OCI-LY3 (cell line): Measurements from ENCODE around the gene SCLY.

Source experiments
- H2AFZ ChIP-seq: fragments of 200-600, 300-600 bp; shearing (Covaris generic); 2 replicates; pipeline ENCODE4 v1.6.0; 2014; ENCODE audit warnings: antibody characterized with exemption, low read depth, low read length
- H3K27ac ChIP-seq: fragments of 200-600, 300-600 bp; sonication (generic); 2 replicates; pipeline ENCODE4 v1.5.1; 2014; ENCODE audit warnings: mild to moderate bottlenecking, low read length, moderate library complexity, mixed read lengths
- H3K27me3 ChIP-seq: fragments of 200-600, 300-600 bp; sonication (generic); 2 replicates; pipeline ENCODE4 v1.6.1; 2014; ENCODE audit warnings: low read depth, low read length, mixed read lengths
- H3K36me3 ChIP-seq: fragments of 200-600, 300-600 bp; sonication (generic); replicated peaks from 2 replicates; pipeline ENCODE3; 2014; ENCODE audit warnings: low read depth, low read length, mixed read lengths
- H3K4me1 ChIP-seq: fragments of 300-600, 200-600 bp; sonication (generic); 2 replicates; pipeline ENCODE4 v1.6.1; 2014; ENCODE audit warnings: low read length, mixed read lengths
- H3K4me2 ChIP-seq: fragments of 200-600, 300-600 bp; sonication (generic); 2 replicates; pipeline ENCODE4 v1.6.1; 2014; ENCODE audit warnings: low read length, mixed read lengths
- H3K4me3 ChIP-seq: fragments of 300-600, 200-600 bp; sonication (generic); 2 replicates; pipeline ENCODE4 v1.5.1; 2014; ENCODE audit warnings: antibody characterized with exemption, mild to moderate bottlenecking, low read length, moderate library complexity
- H3K79me2 ChIP-seq: fragments of 300-600, 200-600 bp; shearing (Covaris generic); 2 replicates; pipeline ENCODE4 v1.6.1; 2014; ENCODE audit warnings: mild to moderate bottlenecking, low read length, mixed read lengths
- H3K9ac ChIP-seq: fragments of 300-600, 200-600 bp; shearing (Covaris generic); 2 replicates; pipeline ENCODE4 v1.6.0; 2014; ENCODE audit warnings: mild to moderate bottlenecking, low read length, moderate library complexity
- H3K9me3 ChIP-seq: fragments of 200-600, 300-600 bp; shearing (Covaris generic); 2 replicates; pipeline ENCODE4 v1.6.1; 2014; ENCODE audit warnings: low read length, mixed read lengths; ENCODE audit not compliant: insufficient read depth
- H4K20me1 ChIP-seq: fragments of 200-600, 300-600 bp; sonication (generic); 2 replicates; pipeline ENCODE4 v1.6.1; 2016; ENCODE audit warnings: low read length, mixed read lengths; ENCODE audit not compliant: insufficient read depth
- EZH2phosphoT487 ChIP-seq: fragments of 200-600 bp; shearing (Covaris generic); IDR thresholded peaks from 2 replicates; pipeline ENCODE4 v1.6.1; 2018; ENCODE audit warnings: antibody characterized with exemption, mixed run types, low read depth
- TF ChIP-seq, protein P1 (sequence below): fragments of 200-600, 300-600 bp; sonication (generic); IDR thresholded peaks from 2 replicates; pipeline ENCODE4 v1.5.1; 2014; ENCODE audit warnings: antibody characterized with exemption, low read length, low read depth

Gene SCLY

DNA sequence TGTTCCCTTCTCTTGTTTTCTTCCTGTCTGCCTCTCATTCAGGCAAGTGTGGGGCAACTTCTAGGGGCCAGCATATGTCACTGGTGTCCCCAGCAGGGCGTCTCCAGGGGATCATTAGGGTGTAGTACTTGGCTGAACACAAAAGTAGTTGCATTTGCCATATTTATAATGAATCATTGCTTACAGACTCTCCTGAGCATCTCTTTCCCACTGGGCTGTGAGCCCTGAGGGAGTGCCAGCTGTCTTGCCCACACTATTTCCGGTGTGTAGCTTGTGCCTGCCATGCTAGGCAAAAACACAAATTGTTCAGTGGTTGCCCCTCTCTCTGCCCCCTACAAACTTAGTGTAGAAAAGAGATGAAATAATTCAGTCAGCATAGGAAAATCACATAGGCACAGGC is 40.8 kb upstream of the SCLY start:
- Histone ChIP-seq H3K79me2 (no peaks in the 10 kb centered on the region), H3K4me3 (no peak overlapping the region), H3K4me2 (no peak overlapping the region), H3K36me3 (no peaks in the 10 kb centered on the region), H4K20me1 (no peaks in the 10 kb centered on the region), H3K27ac (no peak overlapping the region), H3K9ac (no peak overlapping the region), H3K27me3 (no peaks in the 10 kb centered on the region), H3K4me1 (no peaks in the 10 kb centered on the region), H3K9me3 (no peaks in the 10 kb centered on the region), H2AFZ (no peak overlapping the region)
- no peak for TF ChIP-seq EZH2phosphoT487

DNA sequence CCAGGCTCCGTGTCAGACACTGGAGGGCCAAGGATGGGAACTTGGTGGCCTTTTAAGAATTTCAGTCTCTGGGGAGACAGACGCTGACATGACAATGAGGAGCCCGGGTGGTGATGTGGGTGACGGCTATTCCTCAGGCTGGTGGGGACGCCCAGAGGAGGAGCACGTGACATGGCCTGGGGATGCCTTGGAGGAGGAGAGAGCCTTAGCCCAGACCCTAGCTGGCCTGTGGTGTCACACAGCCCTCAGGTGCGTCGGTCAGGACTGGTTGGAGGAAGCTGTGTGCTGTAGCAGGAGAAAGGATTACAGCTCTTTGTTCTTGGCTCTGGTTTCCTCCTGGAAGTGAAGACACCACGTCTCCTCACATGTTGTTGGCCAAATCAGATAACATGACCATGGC is 40.0 kb upstream of the SCLY start:
- Histone ChIP-seq H3K27me3 (no peaks in the 10 kb centered on the region), H3K79me2 (no peaks in the 10 kb centered on the region), H4K20me1 (no peaks in the 10 kb centered on the region), H3K4me3 (no peak overlapping the region), H3K27ac (no peak overlapping the region), H2AFZ (no peak overlapping the region), H3K9me3 (no peaks in the 10 kb centered on the region), H3K4me2 (no peak overlapping the region), H3K4me1 (no peaks in the 10 kb centered on the region), H3K9ac (no peak overlapping the region), H3K36me3 (no peaks in the 10 kb centered on the region)
- TF ChIP-seq, protein P1, sequence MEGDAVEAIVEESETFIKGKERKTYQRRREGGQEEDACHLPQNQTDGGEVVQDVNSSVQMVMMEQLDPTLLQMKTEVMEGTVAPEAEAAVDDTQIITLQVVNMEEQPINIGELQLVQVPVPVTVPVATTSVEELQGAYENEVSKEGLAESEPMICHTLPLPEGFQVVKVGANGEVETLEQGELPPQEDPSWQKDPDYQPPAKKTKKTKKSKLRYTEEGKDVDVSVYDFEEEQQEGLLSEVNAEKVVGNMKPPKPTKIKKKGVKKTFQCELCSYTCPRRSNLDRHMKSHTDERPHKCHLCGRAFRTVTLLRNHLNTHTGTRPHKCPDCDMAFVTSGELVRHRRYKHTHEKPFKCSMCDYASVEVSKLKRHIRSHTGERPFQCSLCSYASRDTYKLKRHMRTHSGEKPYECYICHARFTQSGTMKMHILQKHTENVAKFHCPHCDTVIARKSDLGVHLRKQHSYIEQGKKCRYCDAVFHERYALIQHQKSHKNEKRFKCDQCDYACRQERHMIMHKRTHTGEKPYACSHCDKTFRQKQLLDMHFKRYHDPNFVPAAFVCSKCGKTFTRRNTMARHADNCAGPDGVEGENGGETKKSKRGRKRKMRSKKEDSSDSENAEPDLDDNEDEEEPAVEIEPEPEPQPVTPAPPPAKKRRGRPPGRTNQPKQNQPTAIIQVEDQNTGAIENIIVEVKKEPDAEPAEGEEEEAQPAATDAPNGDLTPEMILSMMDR = no peak
- TF ChIP-seq EZH2phosphoT487 = no peak

DNA sequence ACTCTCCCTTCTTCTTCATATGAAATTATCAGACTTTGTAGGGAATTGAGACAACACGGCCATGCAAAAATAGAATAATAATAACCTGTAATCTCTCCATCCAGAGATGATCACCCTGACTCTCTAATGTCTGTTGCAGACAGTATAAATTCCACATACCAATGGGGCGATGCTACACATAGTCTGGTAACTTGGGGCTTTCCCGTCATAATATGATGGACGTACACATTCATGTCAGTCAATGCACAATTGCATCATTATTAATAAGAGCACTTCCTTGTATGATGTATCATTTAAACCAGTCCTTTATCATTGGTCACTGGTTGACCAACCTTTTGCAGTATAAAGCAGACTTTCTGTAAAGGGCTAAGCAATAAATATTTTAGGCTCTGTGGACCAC is 39.5 kb upstream of the SCLY start:
- TF ChIP-seq, protein P1 = no peak
- no peak for TF ChIP-seq EZH2phosphoT487
- no peak overlapping the region for H3K9ac ChIP-seq
- H3K79me2 ChIP-seq = no peaks in the 10 kb centered on the region
- H3K27ac ChIP-seq = no peak overlapping the region
- no peaks in the 10 kb centered on the region for H3K9me3 ChIP-seq
- no peaks in the 10 kb centered on the region for H4K20me1 ChIP-seq
- H3K4me1 ChIP-seq = no peaks in the 10 kb centered on the region
- no peaks in the 10 kb centered on the region for H3K27me3 ChIP-seq
- H3K4me2 ChIP-seq = no peak overlapping the region
- H3K4me3 ChIP-seq = no peak overlapping the region
- H3K36me3 ChIP-seq = no peaks in the 10 kb centered on the region
- H2AFZ ChIP-seq = no peak overlapping the region

DNA sequence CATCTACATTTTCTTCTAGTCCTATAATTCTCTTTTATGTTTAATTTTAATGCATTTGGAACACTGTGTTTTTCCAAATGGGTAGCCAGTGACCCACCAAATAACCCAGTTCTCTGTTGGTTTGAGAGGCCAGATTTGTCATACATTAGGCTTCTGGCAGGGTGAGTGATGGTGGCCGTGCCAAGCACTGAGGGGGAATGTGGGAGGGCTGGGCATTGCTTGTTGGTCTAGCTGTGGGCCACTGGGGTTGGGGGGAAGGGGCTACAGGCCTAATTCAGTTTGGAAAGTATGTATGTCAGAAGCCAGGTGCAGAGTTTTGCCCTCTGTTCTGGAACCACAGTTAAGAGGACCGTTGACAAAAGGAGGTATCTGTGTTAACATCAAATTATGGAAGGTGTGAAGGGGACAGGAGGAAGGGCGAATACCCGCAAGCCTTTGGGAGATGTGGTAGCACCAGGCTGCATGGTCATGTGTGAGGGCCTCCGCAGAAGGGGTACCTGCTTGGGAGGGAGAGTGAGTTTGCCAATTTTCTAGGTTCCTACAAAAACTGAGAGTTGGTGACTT is 38.1 kb upstream of the SCLY start:
- Histone ChIP-seq H3K9ac (no peak overlapping the region), H3K4me2 (no peak overlapping the region), H3K36me3 (no peaks in the 10 kb centered on the region), H2AFZ (no peak overlapping the region), H3K4me3 (no peak overlapping the region), H3K4me1 (no peaks in the 10 kb centered on the region), H3K27me3 (no peaks in the 10 kb centered on the region), H4K20me1 (no peaks in the 10 kb centered on the region), H3K9me3 (no peaks in the 10 kb centered on the region), H3K27ac (no peak overlapping the region), H3K79me2 (no peaks in the 10 kb centered on the region)
- TF ChIP-seq, protein P1 = no peak
- no peak for TF ChIP-seq EZH2phosphoT487
